Keratinocyte (primary cell): ENCODE data around the gene SLBP. TPM values are rescaled to one million over a fixed set of nuclear protein-coding genes. Genes with fewer than 3 reads are reported as not detected.
"Not testable (repeated sequence)": the region's sequence is repeated elsewhere in the genome, so short reads cannot be mapped to it uniquely, and the experiment has no call there.

Experiments
- DNase-seq: peaks from one replicate; pipeline ENCODE4 v3.0.0-alpha.2; 2011; ENCODE audit warnings: low read depth, missing footprints, low spot score
- FAIRE-seq: peaks from 2 replicates; lab custom pipeline; 2011; peaks lifted over from hg19 to GRCh38; lab: Jason Lieb, UNC
- H2AFZ ChIP-seq: 2 replicates; pipeline ENCODE4 v1.6.0; 2012; ENCODE audit warnings: low read length, control low read depth, inconsistent platforms; ENCODE audit not compliant: control insufficient read depth
- H3K27ac ChIP-seq: 2 replicates; pipeline ENCODE4 v1.5.1; 2011; ENCODE audit warnings: low read length; ENCODE audit not compliant: control insufficient read depth, insufficient read depth
- H3K27me3 ChIP-seq: 3 replicates; pipeline ENCODE4 v1.6.0; 2011; ENCODE audit warnings: low read length; ENCODE audit not compliant: control insufficient read depth, insufficient read depth; ENCODE audit errors: extremely low read depth
- H3K36me3 ChIP-seq, 2 experiments: 2 replicates in 1 of 2; 3 replicates in 1 of 2; pipeline ENCODE4 v1.5.1; 2011; ENCODE audit warnings: low read length in 2 of 2, mild to moderate bottlenecking in 1 of 2; ENCODE audit not compliant: control insufficient read depth in 2 of 2, insufficient read depth in 2 of 2; ENCODE audit errors: extremely low read depth in 1 of 2
- H3K4me1 ChIP-seq: 3 replicates; pipeline ENCODE4 v1.5.1; 2011; ENCODE audit warnings: low read length; ENCODE audit not compliant: control insufficient read depth, insufficient read depth; ENCODE audit errors: extremely low read depth
- H3K4me2 ChIP-seq: 3 replicates; pipeline ENCODE4 v1.6.0; 2011; ENCODE audit warnings: low read depth, low read length; ENCODE audit not compliant: control insufficient read depth, insufficient read depth; ENCODE audit errors: extremely low read depth
- H3K4me3 ChIP-seq, 3 experiments: fragments of 200-600 bp in 1 of 3; sonication (generic) in 1 of 3; 2 replicates in 2 of 3; 3 replicates in 1 of 3; pipeline ENCODE4 v1.5.1; 2011 to 2016; ENCODE audit warnings: low read length in 3 of 3, mild to moderate bottlenecking in 3 of 3, control low read depth in 2 of 3, inconsistent platforms in 1 of 3, low read depth in 1 of 3, mixed read lengths in 1 of 3, mixed run types in 1 of 3, moderate library complexity in 1 of 3; ENCODE audit not compliant: control insufficient read depth in 2 of 3, insufficient read depth in 2 of 3; ENCODE audit errors: extremely low read depth in 1 of 3
- H3K79me2 ChIP-seq: 2 replicates; pipeline ENCODE4 v1.6.0; 2012; ENCODE audit warnings: low read length; ENCODE audit not compliant: control insufficient read depth, insufficient read depth
- H3K9ac ChIP-seq: 3 replicates; pipeline ENCODE4 v1.6.0; 2011; ENCODE audit warnings: low read length; ENCODE audit not compliant: control insufficient read depth, insufficient read depth; ENCODE audit errors: extremely low read depth
- H3K9me1 ChIP-seq: 3 replicates; pipeline ENCODE4 v1.6.0; 2011; ENCODE audit warnings: low read length; ENCODE audit not compliant: control insufficient read depth, insufficient read depth; ENCODE audit errors: extremely low read depth
- H3K9me3 ChIP-seq: 2 replicates; pipeline ENCODE4 v1.5.1; 2012; ENCODE audit warnings: low read depth, low read length; ENCODE audit not compliant: control insufficient read depth
- H4K20me1 ChIP-seq: 3 replicates; pipeline ENCODE4 v1.6.0; 2011; ENCODE audit warnings: low read length; ENCODE audit not compliant: control insufficient read depth, insufficient read depth; ENCODE audit errors: extremely low read depth
- CTCF ChIP-seq, 3 experiments: IDR thresholded peaks in 1 of 3; conservative IDR thresholded peaks in 1 of 3; optimal IDR thresholded peaks in 1 of 3; 2 replicates in 2 of 3; 3 replicates in 1 of 3; pipeline versions ENCODE3 to v1.5.1; 2011; ENCODE audit warnings: low read length in 3 of 3, mild to moderate bottlenecking in 3 of 3, moderate library complexity in 2 of 3, control low read depth in 1 of 3, inconsistent platforms in 1 of 3; ENCODE audit not compliant: insufficient read depth in 2 of 3; ENCODE audit errors: extremely low read depth in 1 of 3
- EZH2 ChIP-seq: IDR thresholded peaks from one replicate; pipeline ENCODE4 v1.6.1; 2012; ENCODE audit warnings: inconsistent platforms, mild to moderate bottlenecking, low read length, moderate library complexity
- dilution Hi-C: fragments of 300-500 bp; cut with MboI; formaldehyde crosslinking; loops from one replicate; pipeline ENCODE4 v1.7.0; 2020; ENCODE audit warnings: low sequenced_read_pairs; ENCODE audit not compliant: extremely low pct_ligation_motif_present
- polyA plus RNA-seq, 5 experiments: library from polyadenylated mRNA; depleted of rRNA in 3 of 5; stranded (reverse) in 3 of 5; stranded (forward) in 1 of 5; unstranded in 1 of 5; fragments of >200 nt; gene quantifications; 1 replicate in 1 of 5; 2 replicates in 3 of 5; 3 replicates in 1 of 5; pipeline versions ENCODE4 v1.2.1 to v1.2.3, GENCODE V29; 2011 to 2012; ENCODE audit warnings: missing spikeins in 2 of 5, low read depth in 1 of 5, low replicate concordance in 1 of 5

SLBP gene
- polyA plus RNA-seq, 1 donor (not counting 4 experiments of a cell fraction or from before 2014, with no cell fraction given), result 90.6 TPM

GRCh38 chr4:1703867-1704266 is 8.3 kb downstream of the SLBP start:
- H3K9ac ChIP-seq, result no peak overlapping the region
- H4K20me1 ChIP-seq, result peaks cover 14% of the 10 kb centered on the region
- H2AFZ ChIP-seq, result no peak overlapping the region
- H3K4me3 ChIP-seq, result no peak overlapping the region
- dilution Hi-C loops, result no loop called here
- no peaks in the 10 kb centered on the region for H3K9me3 ChIP-seq
- H3K27ac ChIP-seq, result no peak overlapping the region
- H3K4me1 ChIP-seq, result peaks cover 6% of the 10 kb centered on the region
- FAIRE-seq, result no peak
- H3K79me2 ChIP-seq, result peaks cover 81% of the 10 kb centered on the region
- peaks cover 15 to 59% of the 10 kb centered on the region in 2 experiments for H3K36me3 ChIP-seq
- no peak for TF ChIP-seq EZH2
- TF ChIP-seq CTCF (optimal IDR thresholded peaks at IDR 0.05 in 1 of 3, IDR thresholded peaks at IDR 0.05 in 1 of 3, conservative IDR thresholded peaks at IDR 0.05 in 1 of 3; ENCODE audit: extremely low read depth in 1 of 3, insufficient read depth in 2 of 3, low read length in 3 of 3), result no peak
- H3K9me1 ChIP-seq, result peaks cover 2% of the 10 kb centered on the region
- no peak for DNase-seq
- no peak overlapping the region for H3K4me2 ChIP-seq
- no peaks in the 10 kb centered on the region for H3K27me3 ChIP-seq

GRCh38 chr4:1701671-1702070 is 10.4 kb downstream of the SLBP start:
- H3K9me1 ChIP-seq, H3K4me1 ChIP-seq, H2AFZ ChIP-seq, H4K20me1 ChIP-seq, H3K9ac ChIP-seq, FAIRE-seq, dilution Hi-C loops, H3K27ac ChIP-seq, H3K4me3 ChIP-seq, H3K9me3 ChIP-seq, DNase-seq, H3K27me3 ChIP-seq, H3K4me2 ChIP-seq: not testable (repeated sequence)
- H3K79me2 ChIP-seq, result peaks cover 63% of the 10 kb centered on the region
- peaks cover 17 to 65% of the 10 kb centered on the region in 2 experiments for H3K36me3 ChIP-seq

GRCh38 chr4:1695913-1696312 is 16.2 kb downstream of the SLBP start:
- dilution Hi-C loops, result no loop called here
- no peak overlapping the region for H3K4me3 ChIP-seq
- no peak overlapping the region for H3K27ac ChIP-seq
- peaks cover 3% of the 10 kb centered on the region for H4K20me1 ChIP-seq
- DNase-seq (no peak), FAIRE-seq (no peak)
- no peak overlapping the region for H2AFZ ChIP-seq
- H3K27me3 ChIP-seq, result no peaks in the 10 kb centered on the region
- H3K9me1 ChIP-seq, result no peaks in the 10 kb centered on the region
- peaks cover 38 to 63% of the 10 kb centered on the region in 2 experiments for H3K36me3 ChIP-seq
- no peaks in the 10 kb centered on the region for H3K4me1 ChIP-seq
- no peak overlapping the region for H3K9ac ChIP-seq
- no peak for TF ChIP-seq CTCF (optimal IDR thresholded peaks at IDR 0.05 in 1 of 3, IDR thresholded peaks at IDR 0.05 in 1 of 3, conservative IDR thresholded peaks at IDR 0.05 in 1 of 3; ENCODE audit: extremely low read depth in 1 of 3, insufficient read depth in 2 of 3, low read length in 3 of 3)
- no peak for TF ChIP-seq EZH2
- H3K79me2 ChIP-seq, result peaks cover 8% of the 10 kb centered on the region
- no peaks in the 10 kb centered on the region for H3K9me3 ChIP-seq
- H3K4me2 ChIP-seq, result no peak overlapping the region
